NCI-H2081 (cell line): Measurements from ENCODE around the gene PLD4.

Experiments used
- DNase-seq, 2 experiments: peaks; one replicate each; lab custom pipeline; 2025; lab: John Stamatoyannopoulos, UW

Gene PLD4

GRCh38 chr14:104975481-104976197 is 51.0 kb downstream of the PLD4 start:
- DNase-seq: no peak

- peak; percentile 62 to 64 for DNase-seq
These were observed 51.7 kb downstream of the PLD4 start for GRCh38 chr14:104976198-104977007.

- no peak for DNase-seq
These were observed 52.5 kb downstream of the PLD4 start for GRCh38 chr14:104977008-104977680.

- peak; percentile 72 to 82 for DNase-seq
These were observed 53.3 kb downstream of the PLD4 start, which contains the start of gene AHNAK2 for GRCh38 chr14:104977681-104978653. AHNAK2 (minus strand) TSS chr14:104978374; CDS start chr14:104978237, 137 bp downstream.

GRCh38 chr14:104978746-104979691 is 54.3 kb downstream of the PLD4 start:
- DNase-seq: no peak

GRCh38 chr14:104979758-104980610 is 55.3 kb downstream of the PLD4 start:
- DNase-seq: no peak

GRCh38 chr14:104980611-104981531 is 56.2 kb downstream of the PLD4 start:
- DNase-seq: no peak

GRCh38 chr14:104981699-104982541 is 57.2 kb downstream of the PLD4 start:
- DNase-seq: no peak

GRCh38 chr14:104982548-104983230 is 58.0 kb downstream of the PLD4 start:
- DNase-seq: no peak
